GM21447 (cell line): ENCODE measurements around the gene TACC2.
"Not testable (repeated sequence)": the region's sequence is repeated elsewhere in the genome, so short reads cannot be mapped to it uniquely, and the experiment has no call there.

ENCODE experiments used
- ATAC-seq: cut with Tn5 transposase; IDR thresholded peaks from one replicate; pipeline ENCODE4 v1.9.1; 2021; ENCODE audit not compliant: unreplicated experiment

The TACC2 gene

DNA sequence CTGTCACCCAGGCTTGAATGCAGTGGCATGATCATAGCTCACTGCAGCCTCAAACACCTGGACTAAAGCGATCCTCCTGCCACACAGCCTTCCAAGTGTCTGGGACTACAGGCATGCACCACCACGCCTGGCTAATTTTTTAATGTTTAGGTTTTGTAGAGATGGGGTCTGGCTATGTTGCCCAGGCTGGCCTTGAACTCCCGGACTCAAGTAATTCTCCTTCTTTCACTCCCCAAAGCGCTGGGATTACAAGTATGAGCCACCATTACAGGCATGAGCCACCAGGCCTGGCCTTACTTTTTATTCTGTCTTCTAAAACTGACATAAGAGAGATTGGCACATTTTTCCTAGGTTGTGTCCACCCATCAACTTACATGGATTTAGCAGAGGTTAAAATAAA is 33.3 kb downstream of the TACC2 start:
- ATAC-seq, result no peak

DNA sequence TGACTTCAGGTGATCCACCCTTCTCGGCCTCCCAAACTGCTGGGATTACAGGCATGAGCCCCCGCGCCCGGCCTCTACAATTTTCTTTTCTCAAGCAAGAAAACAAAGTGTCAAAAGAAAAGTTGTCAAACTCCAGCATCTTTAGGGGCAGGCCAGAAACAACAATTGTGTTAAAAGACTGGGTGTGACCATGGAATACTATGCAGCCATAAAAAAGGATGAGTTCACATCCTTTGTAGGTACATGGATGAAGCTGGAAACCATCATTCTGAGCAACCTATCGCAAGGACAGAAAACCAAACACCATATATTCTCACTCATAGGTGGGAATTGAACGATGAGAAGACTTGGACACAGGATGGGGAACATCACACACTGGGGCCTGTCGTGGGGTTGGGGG is 34.3 kb downstream of the TACC2 start:
- not testable (repeated sequence) for ATAC-seq

DNA sequence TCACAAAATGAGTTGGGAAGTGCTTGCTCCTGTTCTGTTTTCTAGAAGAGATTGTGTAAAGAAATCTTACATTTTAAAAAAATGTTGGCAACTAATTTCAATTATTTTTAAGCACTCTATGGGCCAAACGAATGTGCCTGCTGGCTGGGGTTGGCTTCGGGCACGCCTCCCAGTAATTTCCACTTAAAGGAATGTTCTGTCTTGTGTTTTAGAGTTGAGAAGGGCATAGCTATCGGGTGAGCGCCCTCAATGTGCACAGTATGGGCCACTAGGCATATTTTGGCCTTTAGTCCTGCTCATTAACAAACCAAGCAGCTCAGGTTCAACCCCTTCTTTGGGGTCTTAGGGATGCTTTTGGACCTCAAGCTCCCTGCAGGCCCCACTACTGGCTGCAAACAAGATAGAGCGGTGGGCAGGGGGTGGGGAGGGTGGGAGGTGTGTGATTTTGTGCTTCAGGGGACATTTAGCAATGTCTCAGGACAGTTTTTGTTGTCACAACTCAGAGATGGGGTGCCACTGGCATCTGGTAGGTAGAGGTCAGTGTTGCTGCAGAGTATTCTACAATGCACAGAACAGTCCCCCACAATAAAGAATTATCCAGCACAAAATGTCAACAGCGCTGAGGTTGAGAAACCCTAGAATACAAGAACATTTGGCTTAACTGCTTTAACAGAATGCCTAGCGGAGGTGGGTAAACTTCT is 40.7 kb downstream of the TACC2 start:
- no peak for ATAC-seq

DNA sequence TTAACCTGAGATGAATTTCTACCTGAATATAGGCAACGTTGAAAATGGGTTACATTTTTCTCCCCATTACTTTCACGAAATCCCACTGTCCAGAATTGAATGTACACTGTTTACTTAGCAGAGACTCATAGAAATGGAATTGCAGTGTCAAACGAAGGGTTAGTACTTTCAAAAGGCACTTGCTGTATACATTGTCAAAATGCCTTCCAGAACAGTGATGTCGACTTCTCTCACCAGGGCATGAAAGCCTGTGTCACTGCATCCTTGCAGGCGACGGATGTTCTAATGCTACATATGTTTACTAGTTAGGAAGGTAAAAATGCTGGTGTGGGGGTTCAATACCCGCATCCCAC is 41.2 kb downstream of the TACC2 start:
- no peak for ATAC-seq

DNA sequence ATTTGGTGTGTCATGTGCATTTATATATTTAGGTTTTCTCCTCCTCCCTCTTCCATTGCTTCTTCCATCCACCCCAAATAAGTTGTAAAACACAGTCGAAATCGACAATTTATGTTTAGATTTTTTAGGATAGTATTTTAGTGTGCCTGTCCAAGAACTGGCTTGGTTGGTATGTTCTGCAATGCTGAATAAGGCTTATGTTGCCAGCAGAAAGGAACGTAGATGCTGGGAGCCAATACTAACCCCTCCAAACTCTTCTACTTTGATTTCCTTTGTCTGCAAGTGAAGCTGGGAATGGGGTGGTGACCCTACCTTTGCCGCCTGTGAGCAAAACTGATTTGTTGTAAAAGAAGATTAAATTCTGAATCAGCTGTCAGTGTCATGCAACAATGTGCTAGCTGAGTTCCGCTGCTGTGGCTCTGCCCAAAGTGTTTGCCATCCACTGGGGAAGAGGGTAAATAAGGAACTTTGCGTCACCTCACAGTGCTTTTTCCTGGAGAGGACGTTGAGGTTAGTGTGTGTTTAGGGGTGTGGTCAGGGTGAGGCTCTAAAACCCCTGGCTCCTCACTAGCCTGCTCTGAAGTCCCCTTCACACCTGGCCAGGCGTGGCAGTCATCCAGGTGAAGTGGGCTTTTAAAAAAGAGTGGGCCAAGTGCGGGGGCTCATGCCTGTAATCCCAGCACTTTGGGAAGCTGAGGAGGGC is 44.4 kb downstream of the TACC2 start:
- no peak for ATAC-seq

DNA sequence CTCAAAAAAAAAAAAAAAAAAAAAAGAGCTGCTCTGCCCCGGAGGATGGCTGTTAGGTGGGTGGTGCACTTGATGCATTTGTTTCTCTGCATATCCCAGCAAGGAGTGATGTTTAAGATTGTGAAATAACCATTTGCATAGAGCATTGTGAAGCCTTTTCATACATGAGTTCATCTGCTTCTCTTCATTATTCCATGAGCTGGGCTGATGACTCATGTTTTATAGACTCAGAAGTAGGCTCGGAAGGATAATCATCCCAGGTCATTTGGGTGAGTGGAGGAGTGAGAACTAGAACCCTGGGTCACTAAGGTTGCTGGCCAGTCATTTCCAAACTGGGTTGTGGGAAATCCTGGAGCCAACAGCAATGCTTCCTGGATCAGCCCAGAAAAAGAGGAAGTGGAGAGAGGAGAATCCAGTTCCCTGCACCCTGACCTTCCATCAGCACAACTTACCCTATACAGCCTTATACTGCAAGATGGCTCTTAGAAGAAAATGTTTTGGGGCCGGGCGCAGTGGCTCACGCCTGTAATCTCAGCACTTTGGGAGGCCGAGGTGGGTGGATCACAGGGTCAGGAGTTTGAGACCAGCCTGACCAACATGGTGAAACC is 45.3 kb downstream of the TACC2 start:
- ATAC-seq, result no peak

DNA sequence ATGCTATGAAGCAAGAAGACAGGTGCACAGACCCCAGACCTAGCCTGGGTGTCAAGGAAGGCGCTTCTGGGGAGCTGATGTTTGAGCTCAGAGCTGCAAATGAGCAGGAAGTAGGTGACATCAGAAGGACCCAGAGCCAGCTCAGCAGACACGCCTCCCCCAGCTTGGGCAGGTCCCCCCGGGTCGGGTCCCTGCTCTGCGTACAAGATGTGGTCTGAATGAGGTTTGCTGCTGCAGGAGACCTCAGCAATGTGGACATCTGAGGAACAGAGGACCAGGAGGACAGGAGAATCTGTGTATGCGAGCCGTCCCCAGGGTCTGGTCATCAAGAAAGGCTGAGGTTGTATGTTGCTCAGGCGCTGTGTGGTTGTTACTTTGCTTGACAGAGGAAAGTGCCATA is 51.8 kb downstream of the TACC2 start:
- no peak for ATAC-seq

DNA sequence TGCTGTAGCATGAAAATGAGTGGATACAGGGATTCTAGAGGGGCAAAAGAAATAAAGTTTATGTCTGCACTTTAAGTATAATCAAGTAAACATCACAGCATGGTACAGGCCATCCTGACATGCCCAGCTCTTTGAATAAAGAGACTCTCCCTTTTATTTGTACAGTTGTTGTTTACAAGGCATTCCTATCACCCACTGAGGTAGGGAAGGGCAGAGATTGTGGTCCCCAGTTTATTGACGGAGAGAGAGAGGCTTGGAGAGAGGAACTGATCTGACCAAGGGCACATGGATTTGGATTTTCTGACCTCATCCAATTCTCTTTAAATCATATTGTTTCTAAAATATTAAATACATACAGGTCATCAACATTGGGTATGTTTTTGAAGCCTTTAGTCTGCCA is 53.9 kb downstream of the TACC2 start:
- no peak for ATAC-seq

DNA sequence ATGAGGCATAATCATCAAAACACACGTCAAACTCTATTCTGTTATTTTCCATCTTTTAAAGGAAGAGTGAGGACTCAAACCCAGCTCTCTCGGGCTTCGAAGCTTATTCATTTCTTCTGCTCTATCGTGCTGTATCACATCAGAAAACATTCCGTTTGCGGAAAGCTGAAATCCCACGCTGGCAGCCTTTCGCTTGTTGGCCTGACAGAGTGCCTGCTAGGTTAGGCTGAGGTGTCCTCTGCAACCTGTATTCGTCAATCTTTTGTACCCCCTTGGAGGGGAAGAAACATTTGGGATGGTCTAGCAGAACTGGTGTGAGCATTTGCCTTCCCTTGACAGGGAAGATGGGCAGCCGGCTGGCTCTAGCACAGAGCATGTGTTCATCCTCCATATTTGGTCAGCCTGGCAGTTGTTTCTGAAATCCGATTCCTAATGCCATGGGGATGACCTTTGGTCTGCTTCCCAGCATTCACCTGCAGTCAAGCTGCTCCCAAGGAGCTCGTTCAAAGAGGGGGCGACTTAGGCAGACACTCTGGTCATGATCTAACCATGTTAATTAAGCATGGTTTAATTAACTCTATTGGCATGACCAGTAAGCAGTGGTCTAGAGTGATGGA is 55.2 kb downstream of the TACC2 start:
- ATAC-seq, result no peak

DNA sequence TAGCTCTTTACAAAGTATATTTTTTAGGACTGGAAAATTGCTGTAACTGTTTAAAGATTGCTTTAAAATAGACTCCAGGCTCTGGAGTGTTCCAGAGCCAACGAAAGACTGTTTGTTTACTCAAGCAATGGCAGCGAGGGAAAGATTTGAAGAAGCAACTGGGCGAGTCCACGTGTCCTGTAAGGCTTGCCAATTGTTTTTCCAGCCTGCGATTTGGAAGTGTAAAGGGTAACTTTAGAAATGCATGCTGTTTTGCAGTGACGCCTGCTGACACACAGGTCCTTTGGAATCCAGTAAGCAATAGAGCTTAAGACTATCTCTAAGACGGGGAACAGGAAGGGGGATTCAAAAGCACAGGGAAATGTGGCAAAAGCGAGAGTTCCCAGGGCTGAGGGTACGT is 55.8 kb downstream of the TACC2 start:
- no peak for ATAC-seq

DNA sequence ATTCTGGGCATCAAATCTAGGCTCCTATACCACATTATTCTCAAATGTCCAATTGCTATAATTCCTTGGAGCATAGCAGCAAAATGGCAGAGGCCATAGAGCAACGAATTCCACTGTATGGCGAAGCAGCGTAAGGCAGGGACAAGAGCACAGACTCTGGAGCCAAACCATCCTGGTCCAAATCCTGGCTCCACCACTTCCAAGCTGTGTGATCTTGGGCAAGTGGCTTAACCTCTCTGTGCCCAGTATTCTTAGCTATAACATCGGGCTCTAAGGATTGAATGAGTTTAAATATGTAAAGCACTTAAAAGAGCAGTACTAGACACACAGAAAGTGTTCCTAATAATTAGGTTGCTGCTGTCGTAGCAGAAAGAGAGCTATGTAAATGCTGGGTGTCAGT is 56.2 kb downstream of the TACC2 start:
- no peak for ATAC-seq

DNA sequence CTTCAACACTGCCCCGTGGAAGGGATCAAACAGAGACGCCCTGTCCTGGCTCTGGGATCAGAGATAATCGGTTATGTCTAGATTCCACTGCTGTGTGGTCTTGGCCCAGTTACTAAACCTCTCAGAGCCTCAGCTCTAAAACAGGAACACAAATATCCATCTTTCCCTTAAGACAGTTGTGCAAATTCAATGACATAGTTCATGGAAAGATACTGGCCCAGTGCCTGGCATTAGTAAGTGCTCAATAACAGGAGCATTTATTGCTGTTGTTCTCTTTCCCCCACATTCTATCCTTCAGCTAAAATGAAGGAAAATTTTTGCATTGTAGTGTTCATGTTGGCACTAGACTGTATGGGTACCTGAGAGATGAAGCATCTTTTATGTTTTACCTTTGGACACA is 58.6 kb downstream of the TACC2 start:
- no peak for ATAC-seq

DNA sequence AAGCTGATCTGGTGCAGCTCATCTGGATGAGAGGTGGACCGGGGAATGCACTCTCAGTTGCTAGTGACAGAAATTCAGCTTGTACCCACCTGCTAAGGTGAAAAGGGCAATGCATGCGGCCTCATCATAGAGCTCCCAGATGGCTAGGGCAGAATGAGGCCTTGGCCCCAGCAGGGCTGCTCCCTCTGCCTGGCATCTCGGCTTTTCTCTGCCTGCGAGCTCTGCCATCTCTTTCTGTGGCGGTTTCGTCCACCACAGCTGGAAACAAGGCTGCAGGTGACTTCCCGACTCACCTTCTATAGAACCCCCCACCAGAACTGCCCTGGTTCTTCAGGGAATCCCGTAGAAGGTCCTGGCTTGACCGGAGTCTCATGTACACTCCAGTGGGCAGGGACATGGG is 60.1 kb downstream of the TACC2 start:
- no peak for ATAC-seq

DNA sequence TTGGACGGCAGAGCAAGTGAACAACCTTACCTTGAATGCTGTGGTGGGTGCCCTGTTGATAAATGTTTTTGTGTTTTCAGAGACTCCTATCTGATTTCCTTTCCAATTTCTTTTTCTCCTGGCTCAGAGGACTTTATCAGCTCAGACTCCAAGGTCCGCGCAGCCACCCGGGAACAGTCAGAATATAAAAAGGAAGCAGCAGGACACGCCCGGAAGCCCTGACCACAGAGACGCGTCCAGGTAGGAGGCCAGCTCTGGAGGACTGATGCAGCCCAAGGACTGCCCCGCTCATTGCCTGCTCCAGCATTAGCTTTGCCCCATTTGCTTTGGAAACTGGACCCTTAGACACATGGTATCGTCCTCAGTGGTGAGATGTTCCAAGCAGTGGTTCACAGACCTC is 61.3 kb downstream of the TACC2 start:
- ATAC-seq, result no peak

DNA sequence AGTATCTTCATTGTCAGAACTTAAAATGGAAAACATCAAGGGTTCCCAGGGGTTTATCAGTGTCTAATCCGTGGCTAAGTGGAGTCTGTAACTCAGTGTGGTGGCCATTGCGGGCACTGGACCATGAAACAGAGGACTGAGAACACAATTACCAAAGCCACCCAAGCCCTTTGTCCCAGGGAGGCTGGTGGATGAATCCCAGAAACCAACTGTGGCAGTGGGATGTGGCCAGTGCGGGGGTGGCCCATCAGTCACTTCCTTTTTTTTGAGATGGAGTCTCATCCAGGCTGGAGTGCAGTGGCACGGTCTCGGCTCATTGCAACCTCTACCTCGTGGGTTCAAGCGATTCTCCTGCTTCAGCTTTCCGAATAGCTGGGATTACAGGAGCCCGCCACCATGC is 61.8 kb downstream of the TACC2 start:
- no peak for ATAC-seq

DNA sequence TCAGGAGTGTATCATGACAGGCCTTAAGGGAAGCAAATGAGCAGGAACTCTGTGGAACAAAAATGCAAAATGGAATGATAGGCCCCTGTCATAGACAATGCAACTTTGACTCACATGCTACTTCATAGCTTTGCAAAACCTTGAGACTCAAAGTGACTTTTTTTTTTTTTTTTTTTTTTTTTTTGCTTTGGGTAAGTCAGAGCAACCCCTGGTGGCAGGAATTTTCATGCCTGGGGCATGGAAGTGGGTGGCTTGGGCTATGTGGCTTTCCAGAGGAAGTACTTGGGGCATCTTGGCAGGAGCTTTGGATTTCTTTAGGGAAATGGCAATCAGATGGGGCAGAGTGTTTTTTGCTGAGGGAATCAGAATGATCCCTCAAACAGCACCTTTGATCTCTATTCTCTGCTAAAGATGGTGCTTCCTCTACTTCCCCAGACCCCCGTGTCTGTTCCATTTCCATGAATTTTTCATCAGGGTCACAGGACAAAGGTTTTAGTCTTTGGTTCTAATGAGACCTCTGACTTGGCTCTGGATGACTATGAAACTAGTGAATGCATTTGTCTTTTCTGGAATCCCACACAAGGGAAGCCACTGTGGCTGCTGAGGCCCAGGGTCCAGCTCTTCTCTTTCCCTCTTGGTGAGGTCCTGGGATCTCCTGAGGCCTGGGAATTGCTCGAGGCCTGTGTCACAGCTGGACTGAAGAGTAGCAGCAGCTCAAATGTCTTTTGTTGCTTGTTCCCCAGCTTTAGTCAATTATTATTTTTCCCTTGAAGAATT is 62.8 kb downstream of the TACC2 start:
- no peak for ATAC-seq

DNA sequence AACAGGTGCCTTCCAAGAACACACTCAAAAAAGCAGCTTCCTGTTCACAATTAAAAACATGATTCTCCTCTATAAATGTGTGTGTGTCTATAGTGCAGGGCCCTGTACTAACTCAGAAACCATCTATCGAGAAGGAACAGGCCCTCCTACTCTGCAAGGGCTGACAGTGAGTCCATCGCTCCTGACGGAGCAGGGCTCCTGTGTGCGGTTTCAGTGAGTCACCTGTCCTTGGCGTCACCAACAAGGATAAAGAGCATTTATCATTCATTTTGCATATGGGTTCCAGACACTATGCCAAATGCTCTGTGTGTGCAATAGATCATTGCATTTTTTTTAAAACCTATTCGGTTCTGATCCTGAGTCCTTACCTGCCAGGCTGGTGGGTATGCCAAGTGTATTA is 63.7 kb downstream of the TACC2 start:
- no peak for ATAC-seq

DNA sequence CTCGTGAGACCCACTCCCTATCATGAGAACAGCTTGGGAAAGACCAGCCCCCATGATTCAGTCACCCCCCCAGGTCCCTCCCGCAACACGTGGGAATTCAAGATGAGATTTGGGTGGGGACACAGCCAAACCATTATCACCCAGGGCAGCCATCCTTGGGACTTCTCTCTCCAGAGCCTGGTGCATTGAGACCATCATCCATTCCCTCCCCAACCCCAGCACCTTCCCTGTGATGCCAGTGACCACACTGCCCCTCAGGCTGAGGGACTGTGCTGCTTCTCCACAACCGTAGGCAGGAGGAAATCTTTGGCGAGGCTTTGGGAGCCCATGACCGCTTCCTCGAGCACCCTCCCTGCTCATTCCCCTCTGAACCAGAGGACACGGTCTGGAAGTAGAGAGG is 64.4 kb downstream of the TACC2 start:
- no peak for ATAC-seq

DNA sequence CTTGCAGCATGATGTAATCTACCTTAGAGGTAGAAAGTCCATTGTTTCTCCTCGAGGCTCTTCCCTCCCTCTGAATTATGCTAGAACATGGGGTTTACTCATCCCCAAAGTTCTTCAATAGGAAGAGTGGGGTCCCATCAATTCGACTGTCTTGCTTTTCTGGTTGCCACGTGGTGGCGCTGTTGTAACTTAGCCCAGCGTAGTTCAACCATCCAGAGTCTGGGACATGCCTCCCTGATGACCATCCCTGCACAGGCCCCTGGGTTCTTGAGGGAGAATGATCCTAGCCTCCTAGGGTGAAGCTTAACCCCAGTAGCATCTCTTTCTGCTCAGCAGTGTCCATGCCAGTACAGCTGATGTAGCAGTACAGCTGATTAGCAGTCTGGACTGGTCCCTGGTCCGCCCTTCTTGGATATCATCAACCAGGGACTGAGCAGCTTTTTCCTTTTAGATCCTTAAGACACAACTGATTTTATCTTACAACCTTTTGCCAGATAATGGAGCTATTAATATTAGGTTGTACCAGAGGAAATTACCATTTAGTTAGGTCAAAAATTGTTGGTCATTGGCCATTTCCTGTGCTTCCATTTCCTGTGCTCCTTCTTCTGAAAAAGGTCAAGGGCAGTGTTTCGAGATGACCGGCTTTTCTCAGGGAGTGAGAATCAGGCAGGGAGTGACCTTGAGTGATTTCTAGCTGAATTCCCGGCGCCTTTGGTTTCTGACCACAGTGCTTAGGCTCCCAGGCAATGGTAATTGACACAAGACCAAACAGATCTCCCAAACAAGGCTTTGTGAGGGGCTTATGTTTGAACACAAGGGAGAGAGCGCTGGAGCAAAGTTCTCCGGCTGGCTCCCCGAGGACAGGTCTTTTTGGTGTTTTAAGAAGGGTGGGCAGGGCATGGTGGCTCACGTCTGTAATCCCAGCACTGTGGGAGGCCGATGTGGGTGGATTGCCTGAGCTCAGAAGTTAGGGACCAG is 65.4 kb downstream of the TACC2 start:
- no peak for ATAC-seq

DNA sequence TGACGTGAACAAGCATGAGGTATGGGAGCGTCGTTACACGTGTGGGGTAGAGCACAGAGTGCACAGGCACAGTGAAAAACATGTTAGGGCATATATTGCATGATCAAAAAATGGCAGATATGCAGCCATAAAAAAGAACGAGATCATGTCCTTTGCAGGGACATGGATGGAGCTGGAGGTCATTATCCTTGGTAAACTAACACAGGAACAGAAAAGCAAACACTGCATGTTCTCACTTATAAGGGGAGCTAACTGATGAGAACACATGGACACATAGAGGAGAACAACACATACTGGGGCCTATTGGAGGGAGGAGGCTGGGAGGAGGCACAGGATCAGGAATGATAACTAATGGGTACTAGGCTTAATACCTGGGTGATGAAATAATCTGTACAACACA is 66.3 kb downstream of the TACC2 start:
- no peak for ATAC-seq
